ENCODE data around the gene ATAD2B.

DNA sequence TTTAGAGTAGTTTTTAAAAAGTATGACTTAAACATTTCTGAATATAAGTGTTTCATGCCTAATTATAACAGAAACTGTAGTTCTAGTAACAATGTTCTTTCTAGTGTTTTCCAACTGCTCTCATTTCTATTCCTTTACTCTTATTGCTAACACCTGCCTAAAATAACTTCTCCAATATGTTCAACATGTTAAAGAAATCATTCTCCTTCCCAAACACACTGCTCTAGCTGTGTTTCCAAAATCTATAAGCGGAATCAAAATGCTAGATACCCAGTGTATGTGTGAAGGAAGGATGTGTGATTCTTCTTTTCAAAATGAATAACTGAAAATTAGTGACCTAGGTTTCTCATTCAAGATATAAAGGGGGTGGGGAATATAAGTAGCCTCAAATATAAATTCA lies 89.1 kb downstream of the ATAD2B start:
- TF ChIP-seq, protein P1, sequence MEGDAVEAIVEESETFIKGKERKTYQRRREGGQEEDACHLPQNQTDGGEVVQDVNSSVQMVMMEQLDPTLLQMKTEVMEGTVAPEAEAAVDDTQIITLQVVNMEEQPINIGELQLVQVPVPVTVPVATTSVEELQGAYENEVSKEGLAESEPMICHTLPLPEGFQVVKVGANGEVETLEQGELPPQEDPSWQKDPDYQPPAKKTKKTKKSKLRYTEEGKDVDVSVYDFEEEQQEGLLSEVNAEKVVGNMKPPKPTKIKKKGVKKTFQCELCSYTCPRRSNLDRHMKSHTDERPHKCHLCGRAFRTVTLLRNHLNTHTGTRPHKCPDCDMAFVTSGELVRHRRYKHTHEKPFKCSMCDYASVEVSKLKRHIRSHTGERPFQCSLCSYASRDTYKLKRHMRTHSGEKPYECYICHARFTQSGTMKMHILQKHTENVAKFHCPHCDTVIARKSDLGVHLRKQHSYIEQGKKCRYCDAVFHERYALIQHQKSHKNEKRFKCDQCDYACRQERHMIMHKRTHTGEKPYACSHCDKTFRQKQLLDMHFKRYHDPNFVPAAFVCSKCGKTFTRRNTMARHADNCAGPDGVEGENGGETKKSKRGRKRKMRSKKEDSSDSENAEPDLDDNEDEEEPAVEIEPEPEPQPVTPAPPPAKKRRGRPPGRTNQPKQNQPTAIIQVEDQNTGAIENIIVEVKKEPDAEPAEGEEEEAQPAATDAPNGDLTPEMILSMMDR (IDR thresholded peaks at IDR 0.05; ENCODE audit: low read length): no peak
- TF ChIP-seq EZH2 (IDR thresholded peaks at IDR 0.05; ENCODE audit: borderline replicate concordance, low read length): no peak

All from OCI-LY1 (cell line).